ENCODE results near the gene SCLY. TPM values are rescaled to one million over a fixed set of nuclear protein-coding genes. Genes with fewer than 3 reads are reported as not detected.

Gene SCLY
- total RNA-seq, 1 experiment from 2014 or later, result 40.1 TPM

DNA sequence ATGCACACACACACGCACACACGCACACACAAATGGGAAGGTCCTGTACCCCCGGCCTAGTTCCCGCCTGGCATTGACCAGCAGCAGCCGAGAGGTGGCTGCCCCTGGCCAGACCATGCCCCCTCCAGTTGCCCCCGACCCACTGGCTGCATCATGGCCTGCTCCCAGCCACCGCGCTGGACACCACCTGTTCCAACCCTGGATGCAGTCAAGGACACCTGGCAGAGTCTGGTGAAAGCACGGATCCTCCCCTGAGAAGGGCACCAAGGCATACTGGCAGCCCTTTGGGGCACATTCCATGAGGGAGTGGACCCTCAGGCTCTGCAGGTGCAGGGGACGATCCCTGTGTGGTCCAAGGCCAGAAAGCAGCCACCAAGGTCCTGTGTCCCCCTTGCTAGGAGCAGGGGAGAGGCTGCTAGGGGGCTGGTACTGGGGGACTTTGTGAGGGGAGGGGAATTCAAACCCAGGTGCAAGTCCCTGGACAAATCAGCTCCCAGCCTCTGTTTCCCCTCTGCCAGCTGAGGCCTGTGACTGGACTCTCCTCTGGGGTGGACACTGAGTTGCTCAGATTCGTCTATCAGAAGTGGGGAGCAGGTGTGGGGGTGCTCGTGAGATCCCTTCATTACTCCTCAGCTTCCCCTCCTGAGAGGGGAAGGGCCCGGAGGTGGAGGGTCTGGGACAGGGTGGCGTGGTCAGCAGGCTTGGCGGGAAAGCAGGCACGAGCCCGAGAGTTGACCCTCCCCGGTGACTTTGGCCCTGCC lies 42.8 kb downstream of the SCLY start:
- no TSS peak for BruUV-seq (replicated peaks)
- ChIA-PET CTCF (no interaction called here), POLR2A (no interaction called here)
- Mint-ChIP-seq H3K4me1 (ENCODE audit: insufficient read depth, unreplicated experiment) (no peaks in the 10 kb centered on the region), H3K27ac (ENCODE audit: low read depth, unreplicated experiment) (no peak overlapping the region), H3K36me3 (ENCODE audit: insufficient read depth, unreplicated experiment) (no peaks in the 10 kb centered on the region), H3K4me3 (ENCODE audit: unreplicated experiment) (no peak overlapping the region), H3K27me3 (ENCODE audit: insufficient read depth, unreplicated experiment) (no peaks in the 10 kb centered on the region), H3K9me3 (ENCODE audit: unreplicated experiment) (no peaks in the 10 kb centered on the region)
- TF ChIP-seq, protein P1, sequence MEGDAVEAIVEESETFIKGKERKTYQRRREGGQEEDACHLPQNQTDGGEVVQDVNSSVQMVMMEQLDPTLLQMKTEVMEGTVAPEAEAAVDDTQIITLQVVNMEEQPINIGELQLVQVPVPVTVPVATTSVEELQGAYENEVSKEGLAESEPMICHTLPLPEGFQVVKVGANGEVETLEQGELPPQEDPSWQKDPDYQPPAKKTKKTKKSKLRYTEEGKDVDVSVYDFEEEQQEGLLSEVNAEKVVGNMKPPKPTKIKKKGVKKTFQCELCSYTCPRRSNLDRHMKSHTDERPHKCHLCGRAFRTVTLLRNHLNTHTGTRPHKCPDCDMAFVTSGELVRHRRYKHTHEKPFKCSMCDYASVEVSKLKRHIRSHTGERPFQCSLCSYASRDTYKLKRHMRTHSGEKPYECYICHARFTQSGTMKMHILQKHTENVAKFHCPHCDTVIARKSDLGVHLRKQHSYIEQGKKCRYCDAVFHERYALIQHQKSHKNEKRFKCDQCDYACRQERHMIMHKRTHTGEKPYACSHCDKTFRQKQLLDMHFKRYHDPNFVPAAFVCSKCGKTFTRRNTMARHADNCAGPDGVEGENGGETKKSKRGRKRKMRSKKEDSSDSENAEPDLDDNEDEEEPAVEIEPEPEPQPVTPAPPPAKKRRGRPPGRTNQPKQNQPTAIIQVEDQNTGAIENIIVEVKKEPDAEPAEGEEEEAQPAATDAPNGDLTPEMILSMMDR (IDR thresholded peaks at IDR 0.05; ENCODE audit: unreplicated experiment), result no peak
- intact Hi-C loops (cut with micrococcal nuclease), result no loop called here
- DNase-seq (ENCODE audit: unreplicated experiment), result no peak

- no peaks in the 10 kb centered on the region for H3K27me3 Mint-ChIP-seq (ENCODE audit: insufficient read depth, unreplicated experiment)
- BruUV-seq (replicated peaks), result no TSS peak
Observed at GRCh38 chr2:238104226-238104690, 43.5 kb downstream of the SCLY start.

DNA sequence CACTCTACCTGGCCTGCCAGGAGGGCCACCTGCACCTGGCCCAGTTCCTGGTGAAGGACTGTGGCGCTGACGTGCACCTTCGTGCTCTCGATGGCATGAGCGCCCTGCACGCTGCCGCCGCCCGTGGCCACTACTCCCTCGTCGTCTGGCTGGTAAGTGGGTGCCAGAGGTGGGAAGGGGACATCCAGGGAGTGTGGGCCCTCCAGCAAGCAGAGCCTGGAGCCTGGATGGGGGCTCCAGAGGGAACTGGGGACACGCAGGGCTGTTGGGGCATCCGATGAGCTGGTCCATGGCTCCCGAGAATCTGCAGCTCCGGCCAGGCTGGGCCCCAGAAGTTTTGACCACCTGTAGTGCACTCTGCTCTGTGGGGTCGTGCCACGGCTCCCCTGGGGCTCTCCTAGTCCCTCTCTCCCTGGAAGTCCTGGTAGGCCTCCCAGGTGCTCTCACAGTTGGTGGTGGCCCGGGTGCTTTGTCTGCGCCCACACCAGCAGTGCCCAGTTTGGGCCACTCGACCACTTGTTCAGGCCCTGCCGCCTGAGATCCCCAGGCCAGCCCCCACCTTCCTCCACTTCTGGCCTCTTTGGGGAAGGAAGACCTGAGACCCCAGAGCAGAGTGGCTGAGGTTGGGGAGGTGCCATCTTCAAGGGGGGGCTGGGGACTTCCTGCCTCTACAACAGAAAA lies 44.0 kb downstream of the SCLY start:
- Mint-ChIP-seq H3K36me3 (ENCODE audit: insufficient read depth, unreplicated experiment) (no peaks in the 10 kb centered on the region), H3K27ac (ENCODE audit: low read depth, unreplicated experiment) (no peak overlapping the region), H3K27me3 (ENCODE audit: insufficient read depth, unreplicated experiment) (no peaks in the 10 kb centered on the region), H3K4me1 (ENCODE audit: insufficient read depth, unreplicated experiment) (no peaks in the 10 kb centered on the region), H3K9me3 (ENCODE audit: unreplicated experiment) (no peaks in the 10 kb centered on the region), H3K4me3 (ENCODE audit: unreplicated experiment) (no peak overlapping the region)
- no peak for DNase-seq (ENCODE audit: unreplicated experiment)
- no TSS peak for BruUV-seq (replicated peaks)
- TF ChIP-seq, protein P1 (IDR thresholded peaks at IDR 0.05; ENCODE audit: unreplicated experiment), result no peak
- ChIA-PET POLR2A (no interaction called here), CTCF (no interaction called here)
- intact Hi-C loops (cut with micrococcal nuclease), result no loop called here

More at GRCh38 chr2:238104226-238104690, 43.5 kb downstream of the SCLY start:
- no peaks in the 10 kb centered on the region for H3K4me1 Mint-ChIP-seq (ENCODE audit: insufficient read depth, unreplicated experiment)
- intact Hi-C loops (cut with micrococcal nuclease), result no loop called here
- POLR2A ChIA-PET, result no interaction called here
- TF ChIP-seq, protein P1 (IDR thresholded peaks at IDR 0.05; ENCODE audit: unreplicated experiment), result no peak
- no peak overlapping the region for H3K4me3 Mint-ChIP-seq (ENCODE audit: unreplicated experiment)
- no peak overlapping the region for H3K27ac Mint-ChIP-seq (ENCODE audit: low read depth, unreplicated experiment)
- no peaks in the 10 kb centered on the region for H3K36me3 Mint-ChIP-seq (ENCODE audit: insufficient read depth, unreplicated experiment)
- H3K9me3 Mint-ChIP-seq (ENCODE audit: unreplicated experiment), result no peaks in the 10 kb centered on the region
- CTCF ChIA-PET, result no interaction called here
- no peak for DNase-seq (ENCODE audit: unreplicated experiment)

DNA sequence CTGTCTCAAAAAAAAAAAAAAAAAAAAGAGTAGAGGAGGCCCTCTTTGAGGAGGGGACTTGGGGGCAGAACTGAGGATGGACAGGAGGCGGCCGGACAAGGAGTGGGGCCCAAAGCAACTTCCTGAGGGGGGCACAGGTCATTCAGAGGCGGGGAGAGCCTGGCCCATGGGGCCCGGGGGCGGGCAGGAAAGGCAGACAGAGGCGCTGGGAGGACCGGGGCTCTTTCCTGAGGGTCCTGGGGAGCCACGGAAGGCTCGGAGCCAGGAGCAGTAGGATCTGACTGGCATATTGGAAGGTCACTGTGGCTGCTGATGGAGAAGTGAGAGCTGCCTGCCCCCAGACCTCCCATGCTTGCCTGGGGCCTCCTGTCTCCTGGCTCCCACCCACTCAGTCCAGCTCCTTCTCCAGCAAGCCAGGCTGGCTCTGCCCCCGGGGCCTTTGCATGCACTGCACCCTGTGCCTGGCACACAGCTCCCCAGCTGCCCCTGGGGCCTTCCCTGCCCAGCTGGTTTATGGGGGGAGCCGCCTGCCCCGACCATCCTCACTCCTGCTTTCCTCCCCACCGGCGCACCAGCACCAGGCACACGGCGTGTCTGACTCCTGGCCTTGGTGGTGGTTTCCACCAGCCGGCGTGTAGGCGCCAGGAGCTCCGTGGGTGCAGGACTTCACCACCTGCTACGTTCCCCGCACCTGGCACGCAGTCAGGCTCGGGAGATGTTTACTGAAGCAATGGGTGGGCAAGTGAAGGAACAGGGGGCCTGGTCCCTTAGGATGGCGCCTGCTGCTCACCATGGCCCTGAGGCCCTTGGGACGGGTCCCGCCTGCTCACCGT lies 44.9 kb downstream of the SCLY start:
- no peaks in the 10 kb centered on the region for H3K36me3 Mint-ChIP-seq (ENCODE audit: insufficient read depth, unreplicated experiment)
- H3K4me1 Mint-ChIP-seq (ENCODE audit: insufficient read depth, unreplicated experiment), result no peaks in the 10 kb centered on the region
- DNase-seq (ENCODE audit: unreplicated experiment), result no peak
- H3K9me3 Mint-ChIP-seq (ENCODE audit: unreplicated experiment), result no peaks in the 10 kb centered on the region
- intact Hi-C loops (cut with micrococcal nuclease), result no loop called here
- no peaks in the 10 kb centered on the region for H3K27me3 Mint-ChIP-seq (ENCODE audit: insufficient read depth, unreplicated experiment)
- POLR2A ChIA-PET, result no interaction called here
- CTCF ChIA-PET, result no interaction called here
- BruUV-seq (replicated peaks), result no TSS peak
- H3K4me3 Mint-ChIP-seq (ENCODE audit: unreplicated experiment), result no peak overlapping the region
- TF ChIP-seq, protein P1 (IDR thresholded peaks at IDR 0.05; ENCODE audit: unreplicated experiment), result no peak
- H3K27ac Mint-ChIP-seq (ENCODE audit: low read depth, unreplicated experiment), result no peak overlapping the region

Measured in MCF 10A (cell line).